Sigmoid colon (tissue), 7 donors: Measurements from ENCODE around the gene S1PR4. TPM values are rescaled to one million over a fixed set of nuclear protein-coding genes. Genes with fewer than 3 reads are reported as not detected.
"Not testable (repeated sequence)": the region's sequence is repeated elsewhere in the genome, so short reads cannot be mapped to it uniquely, and the experiment has no call there.

ENCODE experiments used
- DNase-seq: peaks from one replicate; pipeline ENCODE4 v3.0.0-alpha.2; 2019
- H3K27ac ChIP-seq, 4 donors: fragments of 200-600 bp; sonication (generic); one replicate each; pipeline ENCODE4 v1.5.1; 2016 to 2019; ENCODE audit warnings: mild to moderate bottlenecking in 1 of 4
- H3K27me3 ChIP-seq, 3 donors: fragments of 200-600 bp; sonication (generic); one replicate each; pipeline ENCODE4 v1.5.1; 2019; ENCODE audit warnings: mild to moderate bottlenecking in 1 of 3
- H3K36me3 ChIP-seq, 4 donors: fragments of 200-600 bp; sonication (generic); one replicate each; pipeline ENCODE4 v1.5.1; 2016 to 2019
- H3K4me1 ChIP-seq, 4 donors: fragments of 200-600 bp; sonication (generic); one replicate each; pipeline ENCODE4 v1.5.1; 2017 to 2019
- H3K4me3 ChIP-seq, 4 donors: fragments of 200-600 bp; sonication (generic); one replicate each; pipeline ENCODE4 v1.5.1; 2017 to 2019; ENCODE audit warnings: mild to moderate bottlenecking in 2 of 4, moderate library complexity in 1 of 4
- H3K9me3 ChIP-seq, 4 donors: fragments of 200-600 bp in 3 of 4; sonication (generic) in 3 of 4; one replicate each; pipeline versions ENCODE4 v1.5.1 to v1.6.1; 2013 to 2019
- EP300 ChIP-seq, 4 donors: sonication (generic); formaldehyde crosslinking; IDR thresholded peaks; one replicate each; pipeline ENCODE4 v1.6.1; 2017; ENCODE audit warnings: antibody characterized with exemption in 4 of 4
- POLR2A ChIP-seq, 2 donors: fragments of 450-650 bp; IDR thresholded peaks; one replicate each; pipeline ENCODE4 v1.6.1; 2016; ENCODE audit warnings: antibody characterized with exemption in 2 of 2, mild to moderate bottlenecking in 2 of 2, moderate library complexity in 2 of 2
- POLR2AphosphoS5 ChIP-seq, 4 donors: sonication (generic); formaldehyde crosslinking; IDR thresholded peaks; one replicate each; pipeline ENCODE4 v1.6.1; 2017; ENCODE audit warnings: antibody characterized with exemption in 4 of 4
- WGBS, 2 donors: extraction: QIAGEN DNeasy Blood & Tissue Kit; methylation state at CpG; one replicate each; pipeline ENCODE4 v1.1.7; 2013; 5-methylcytosine and 5-hydroxymethylcytosine counted together
- intact Hi-C: fragments of 100-400 bp; cut with DNase I; formaldehyde crosslinking; loops from one replicate; pipeline ENCODE4 v1.15.1; 2023
- polyA plus RNA-seq, 3 donors: library from polyadenylated mRNA; stranded (reverse); fragments of 200-250 nt; gene quantifications; one replicate each; pipeline ENCODE4 v1.2.3, GENCODE V29; 2013
- total RNA-seq, 4 donors: library from RNA; depleted of rRNA; stranded (reverse); fragments of >200 nt; gene quantifications; one replicate each; pipeline ENCODE4 v1.1.0, GENCODE V29; 2016
- TF ChIP-seq, protein P1 (sequence below), 4 experiments: fragments of 450-650 bp in 3 of 4; fragments of 200-600 bp in 1 of 4; IDR thresholded peaks; one replicate each; pipeline ENCODE4 v1.5.1; 2016 to 2019; ENCODE audit warnings: antibody characterized with exemption in 4 of 4, mild to moderate bottlenecking in 3 of 4, moderate library complexity in 2 of 4
- donor health status: healthy with polysubstance abuse.
- donor health status: Bipolar disorder and iron deficiency.
- donor health status: healthy.

Gene S1PR4
- total and polyA plus RNA-seq, 7 donors, result 0.33 to 24.4 (median 0.60) TPM; not detected in 2

GRCh38 chr19:3153286-3154230 lies 25.0 kb upstream of the S1PR4 start:
- Histone ChIP-seq H3K27ac (no peak overlapping the region), H3K9me3 (no peaks in the 10 kb centered on the region), H3K27me3 (peaks cover 0 to 12% (median 0%) of the 10 kb centered on the region in 3 donors), H3K4me3 (no peak overlapping the region), H3K4me1 (no peaks in the 10 kb centered on the region), H3K36me3 (no peaks in the 10 kb centered on the region)
- intact Hi-C loops, result no loop called here
- TF ChIP-seq, protein P1, sequence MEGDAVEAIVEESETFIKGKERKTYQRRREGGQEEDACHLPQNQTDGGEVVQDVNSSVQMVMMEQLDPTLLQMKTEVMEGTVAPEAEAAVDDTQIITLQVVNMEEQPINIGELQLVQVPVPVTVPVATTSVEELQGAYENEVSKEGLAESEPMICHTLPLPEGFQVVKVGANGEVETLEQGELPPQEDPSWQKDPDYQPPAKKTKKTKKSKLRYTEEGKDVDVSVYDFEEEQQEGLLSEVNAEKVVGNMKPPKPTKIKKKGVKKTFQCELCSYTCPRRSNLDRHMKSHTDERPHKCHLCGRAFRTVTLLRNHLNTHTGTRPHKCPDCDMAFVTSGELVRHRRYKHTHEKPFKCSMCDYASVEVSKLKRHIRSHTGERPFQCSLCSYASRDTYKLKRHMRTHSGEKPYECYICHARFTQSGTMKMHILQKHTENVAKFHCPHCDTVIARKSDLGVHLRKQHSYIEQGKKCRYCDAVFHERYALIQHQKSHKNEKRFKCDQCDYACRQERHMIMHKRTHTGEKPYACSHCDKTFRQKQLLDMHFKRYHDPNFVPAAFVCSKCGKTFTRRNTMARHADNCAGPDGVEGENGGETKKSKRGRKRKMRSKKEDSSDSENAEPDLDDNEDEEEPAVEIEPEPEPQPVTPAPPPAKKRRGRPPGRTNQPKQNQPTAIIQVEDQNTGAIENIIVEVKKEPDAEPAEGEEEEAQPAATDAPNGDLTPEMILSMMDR (IDR thresholded peaks at IDR 0.05), result no peak
- TF ChIP-seq EP300 (IDR thresholded peaks at IDR 0.05) (no peak), POLR2A (IDR thresholded peaks at IDR 0.05) (no peak)
- no peak for DNase-seq
- 90 to 93% methylated on average over 3 of the region's 3 CpGs for WGBS, 2 donors

DNA sequence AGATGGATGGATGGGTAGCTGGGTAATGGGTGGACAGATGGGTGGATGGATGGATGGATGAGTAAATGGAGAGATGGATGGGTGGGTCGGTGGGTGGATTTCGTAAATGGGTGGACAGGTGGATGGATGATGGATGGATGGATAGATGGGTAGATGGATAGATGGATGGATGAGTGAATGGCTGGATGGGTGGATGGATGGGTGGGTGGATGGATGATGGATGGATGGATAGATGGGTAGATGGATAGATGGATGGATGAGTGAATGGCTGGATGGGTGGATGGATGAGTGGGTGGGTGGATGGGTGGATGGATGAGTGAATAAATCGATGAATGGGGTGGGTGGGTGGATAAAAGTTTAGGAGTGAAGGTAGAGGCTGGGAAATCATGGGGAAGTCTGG lies 24.1 kb upstream of the S1PR4 start:
- H3K4me3 ChIP-seq, DNase-seq, H3K9me3 ChIP-seq, H3K4me1 ChIP-seq, H3K27ac ChIP-seq, intact Hi-C loops, H3K36me3 ChIP-seq, H3K27me3 ChIP-seq: not testable (repeated sequence)
- 91% methylated on average over 3 of the region's 3 CpGs for WGBS, 2 donors

DNA sequence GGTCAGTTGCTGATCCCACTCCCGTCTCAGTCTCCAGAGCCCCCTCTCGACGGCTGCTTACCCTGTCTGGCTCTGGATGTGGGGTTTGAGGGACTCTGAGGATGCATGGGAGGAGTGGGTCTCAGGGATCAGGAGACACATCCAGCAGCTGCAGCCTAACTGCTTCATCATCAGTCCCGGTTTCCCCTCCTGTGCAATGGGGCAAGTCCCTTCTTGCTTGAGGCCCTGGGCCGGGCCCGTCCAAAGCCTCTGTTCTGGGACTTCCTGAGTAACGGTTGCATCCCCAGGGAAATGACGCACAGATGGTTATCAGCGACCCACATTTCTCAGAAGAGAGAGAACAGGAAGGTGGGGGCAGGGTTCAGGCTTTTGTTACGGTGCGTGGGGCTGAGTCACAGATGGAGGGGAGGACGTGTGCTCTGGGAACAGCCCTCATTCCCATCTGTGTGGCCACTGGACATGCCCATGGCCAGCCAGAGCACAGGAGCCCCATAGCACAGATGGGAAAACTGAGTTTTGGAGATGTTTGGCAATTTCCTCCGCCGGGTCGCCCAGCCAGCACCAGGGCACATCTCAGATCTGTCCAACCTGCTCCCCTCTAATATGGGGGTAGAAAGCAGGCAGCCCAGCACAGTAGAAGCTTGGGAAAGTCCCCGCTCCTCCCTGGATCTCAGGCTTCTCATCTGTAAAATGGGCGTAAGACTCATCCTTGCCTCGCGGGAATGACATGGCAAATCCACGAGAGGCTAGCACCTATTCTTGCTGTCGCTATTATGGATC lies 23.4 kb upstream of the S1PR4 start:
- H3K4me3 ChIP-seq, result no peak overlapping the region

DNA sequence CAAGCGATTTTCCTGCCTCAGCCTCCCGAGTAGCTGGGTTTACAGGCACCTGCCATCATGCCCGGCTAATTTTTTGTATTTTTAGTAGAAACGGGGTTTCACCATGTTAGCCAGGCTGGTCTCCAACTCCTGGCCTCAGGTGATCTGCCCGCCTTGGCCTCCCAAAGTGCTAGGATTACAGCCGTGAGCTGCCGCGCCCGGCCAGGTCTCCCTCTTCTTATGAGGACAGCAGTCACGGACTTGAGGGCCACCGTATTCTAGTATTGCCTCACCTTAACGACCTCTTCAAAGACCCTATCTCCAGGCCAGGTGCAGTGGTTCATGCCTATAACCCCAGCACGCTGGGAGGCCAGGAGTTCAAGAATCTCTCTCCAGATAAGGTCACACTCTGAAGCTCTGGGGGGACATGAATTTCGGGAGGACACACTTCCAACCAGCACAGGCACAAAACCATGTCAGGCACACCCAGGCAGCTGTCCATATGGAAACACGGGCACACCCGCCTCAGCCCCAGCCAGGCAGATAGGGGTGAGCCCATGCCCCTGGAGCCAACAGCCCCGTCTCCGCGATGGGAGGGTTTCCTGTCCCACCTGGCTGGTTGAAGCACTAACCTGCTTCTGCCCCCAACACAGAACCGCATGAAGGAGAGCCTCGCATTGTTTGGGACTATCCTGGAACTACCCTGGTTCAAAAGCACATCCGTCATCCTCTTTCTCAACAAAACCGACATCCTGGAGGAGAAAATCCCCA lies 21.3 kb upstream of the S1PR4 start:
- intact Hi-C loops, result no loop called here
- no peaks in the 10 kb centered on the region for H3K36me3 ChIP-seq
- no peaks in the 10 kb centered on the region for H3K9me3 ChIP-seq
- DNase-seq, result no peak
- no peak overlapping the region for H3K27ac ChIP-seq
- H3K4me1 ChIP-seq, result no peaks in the 10 kb centered on the region
- TF ChIP-seq POLR2A (IDR thresholded peaks at IDR 0.05), result no peak
- no peak for TF ChIP-seq POLR2AphosphoS5 (IDR thresholded peaks at IDR 0.05)
- TF ChIP-seq, protein P1 (IDR thresholded peaks at IDR 0.05), result no peak
- TF ChIP-seq EP300 (IDR thresholded peaks at IDR 0.05), result no peak
- 71 to 86% methylated on average over 23 of the region's 23 CpGs for WGBS, 2 donors
- H3K4me3 ChIP-seq, result no peak overlapping the region
- no peaks in the 10 kb centered on the region for H3K27me3 ChIP-seq

More for the DNA sequence above, 23.4 kb upstream of the S1PR4 start:
- TF ChIP-seq POLR2A (IDR thresholded peaks at IDR 0.05), result no peak
- TF ChIP-seq, protein P1 (IDR thresholded peaks at IDR 0.05), result no peak
- TF ChIP-seq POLR2AphosphoS5 (IDR thresholded peaks at IDR 0.05), result peak in 2 of 4 donors; percentile 52 to 75
- peak in 2 of 4 donors; percentile 47 to 58 for TF ChIP-seq EP300 (IDR thresholded peaks at IDR 0.05)
- Histone ChIP-seq H3K27ac (peak overlapping the region in 1 of 4 donors; percentile 21), H3K36me3 (no peaks in the 10 kb centered on the region), H3K9me3 (no peaks in the 10 kb centered on the region), H3K27me3 (peaks cover 0 to 3% (median 0%) of the 10 kb centered on the region in 3 donors), H3K4me1 (no peaks in the 10 kb centered on the region)
- peak; percentile 77 for DNase-seq
- 55 to 77% methylated on average over 21 of the region's 21 CpGs for WGBS, 2 donors
- intact Hi-C loops, result no loop called here
